ENCODE data around the gene ADIPOR2.
"Not testable (repeated sequence)": the region's sequence is repeated elsewhere in the genome, so short reads cannot be mapped to it uniquely, and the experiment has no call there.

DNA sequence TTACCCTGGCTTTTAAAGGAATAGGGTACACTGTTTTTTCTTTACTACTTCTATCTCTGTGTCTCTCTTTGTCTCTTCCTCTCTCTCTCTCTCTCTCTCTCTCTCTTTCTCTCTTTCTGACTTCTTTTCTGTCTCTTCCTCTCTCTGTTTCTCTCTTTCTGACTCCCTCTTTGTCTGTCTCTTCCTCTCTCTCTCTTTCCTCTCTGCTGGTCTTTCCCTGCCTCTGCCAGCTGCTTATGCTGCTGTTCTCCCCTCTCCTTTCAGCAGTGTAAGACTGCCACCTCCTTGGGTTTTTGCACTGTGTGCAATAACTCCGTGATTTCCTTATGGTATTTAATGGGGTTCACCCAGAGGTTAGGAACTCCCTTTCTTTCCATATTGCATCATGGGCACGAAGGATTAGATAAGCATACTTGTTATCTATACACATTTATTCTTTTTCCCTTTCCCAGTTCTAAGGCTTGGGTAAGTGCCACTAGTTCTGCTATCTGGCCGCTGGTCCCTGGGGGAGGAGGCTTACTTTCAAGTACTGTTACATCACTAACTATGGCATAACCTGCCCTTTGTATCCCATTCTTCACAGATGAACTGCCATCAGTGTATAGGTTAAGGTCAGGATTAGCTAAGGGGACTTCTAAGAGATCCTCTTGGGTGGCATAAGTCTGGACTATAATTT, 20.8 kb downstream of the ADIPOR2 start:
- TF ChIP-seq, protein P1, sequence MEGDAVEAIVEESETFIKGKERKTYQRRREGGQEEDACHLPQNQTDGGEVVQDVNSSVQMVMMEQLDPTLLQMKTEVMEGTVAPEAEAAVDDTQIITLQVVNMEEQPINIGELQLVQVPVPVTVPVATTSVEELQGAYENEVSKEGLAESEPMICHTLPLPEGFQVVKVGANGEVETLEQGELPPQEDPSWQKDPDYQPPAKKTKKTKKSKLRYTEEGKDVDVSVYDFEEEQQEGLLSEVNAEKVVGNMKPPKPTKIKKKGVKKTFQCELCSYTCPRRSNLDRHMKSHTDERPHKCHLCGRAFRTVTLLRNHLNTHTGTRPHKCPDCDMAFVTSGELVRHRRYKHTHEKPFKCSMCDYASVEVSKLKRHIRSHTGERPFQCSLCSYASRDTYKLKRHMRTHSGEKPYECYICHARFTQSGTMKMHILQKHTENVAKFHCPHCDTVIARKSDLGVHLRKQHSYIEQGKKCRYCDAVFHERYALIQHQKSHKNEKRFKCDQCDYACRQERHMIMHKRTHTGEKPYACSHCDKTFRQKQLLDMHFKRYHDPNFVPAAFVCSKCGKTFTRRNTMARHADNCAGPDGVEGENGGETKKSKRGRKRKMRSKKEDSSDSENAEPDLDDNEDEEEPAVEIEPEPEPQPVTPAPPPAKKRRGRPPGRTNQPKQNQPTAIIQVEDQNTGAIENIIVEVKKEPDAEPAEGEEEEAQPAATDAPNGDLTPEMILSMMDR (conservative IDR thresholded peaks at IDR 0.05; ENCODE audit: low read length): not testable (repeated sequence)
- not testable (repeated sequence) for TF ChIP-seq EZH2phosphoT487 (IDR thresholded peaks at IDR 0.05; ENCODE audit: borderline replicate concordance, low read depth, low read length)
